AG04449 (cell line): Measurements from ENCODE around the gene HS3ST3B1.

Experiments used
- CTCF ChIA-PET: fragments of 350-600 bp; formaldehyde crosslinking; extraction: SDS; loops from one replicate; lab custom pipeline; 2021; ENCODE audit warnings: antibody characterized with exemption; lab: Yijun Ruan, JAX
- POLR2A ChIA-PET: fragments of 400-600, 350-600 bp; formaldehyde crosslinking; extraction: SDS; loops from one replicate; lab custom pipeline; 2020; ENCODE audit warnings: antibody characterized with exemption, inconsistent platforms; lab: Yijun Ruan, JAX
- DNase-seq: peaks from one replicate; pipeline ENCODE4 v3.0.0-alpha.2; 2010; ENCODE audit warnings: low read depth, low spot score
- H3K4me3 ChIP-seq: 2 replicates; pipeline ENCODE4 v1.5.1; 2011; ENCODE audit warnings: low read depth, mild to moderate bottlenecking, control low read depth, low read length
- CTCF ChIP-seq: IDR thresholded peaks from one replicate; pipeline ENCODE4 v1.5.1; 2011; ENCODE audit warnings: mild to moderate bottlenecking, moderate library complexity, low read length, control low read depth, inconsistent platforms; ENCODE audit not compliant: insufficient read depth; ENCODE audit errors: missing control alignments

The HS3ST3B1 gene

GRCh38 chr17:14310101-14310500 lies 9.2 kb downstream of the HS3ST3B1 start:
- no peak overlapping the region for H3K4me3 ChIP-seq
- no peak for DNase-seq
- TF ChIP-seq CTCF = no peak
- POLR2A ChIA-PET = interaction anchor here (1.1 kb wide), 1 partner anchor 9 kb away, joined by 5 read pairs; no protein-coding TSS in a partner anchor
- CTCF ChIA-PET = no interaction called here

GRCh38 chr17:14310605-14311004 lies 9.7 kb downstream of the HS3ST3B1 start:
- ChIA-PET CTCF (no interaction called here), POLR2A (no interaction called here)
- no peak for TF ChIP-seq CTCF
- no peak overlapping the region for H3K4me3 ChIP-seq
- DNase-seq = no peak

- TF ChIP-seq CTCF = no peak
- ChIA-PET CTCF (no interaction called here), POLR2A (no interaction called here)
- no peak overlapping the region for H3K4me3 ChIP-seq
- DNase-seq = no peak
These were observed 10.4 kb downstream of the HS3ST3B1 start for GRCh38 chr17:14311186-14311705.

GRCh38 chr17:14311981-14312380 lies 11.1 kb downstream of the HS3ST3B1 start:
- no peak for DNase-seq
- ChIA-PET CTCF (interaction anchor here (1.0 kb wide), 1 partner anchor 843 kb away, joined by 3 read pairs; no protein-coding TSS in a partner anchor), POLR2A (no interaction called here)
- no peak for TF ChIP-seq CTCF
- H3K4me3 ChIP-seq = no peak overlapping the region

- CTCF ChIA-PET = interaction anchor here (1.0 kb wide), 1 partner anchor 843 kb away, joined by 3 read pairs; no protein-coding TSS in a partner anchor
- POLR2A ChIA-PET = no interaction called here
- H3K4me3 ChIP-seq = no peak overlapping the region
These were observed 11.6 kb downstream of the HS3ST3B1 start for GRCh38 chr17:14312522-14312921.

More at GRCh38 chr17:14312522-14312921, 11.6 kb downstream of the HS3ST3B1 start:
- no peak for DNase-seq
- no peak for TF ChIP-seq CTCF
